CD14-positive monocyte (primary cell): ENCODE results near the gene DDX31. TPM values are rescaled to one million over a fixed set of nuclear protein-coding genes. Genes with fewer than 3 reads are reported as not detected.

Experiments used
- DNase-seq, 3 donors: peaks; one replicate each; pipeline ENCODE4 v3.0.0-alpha.2; 2011 to 2022
- H2AFZ ChIP-seq: 2 replicates; pipeline ENCODE4 v1.6.0; 2012; ENCODE audit warnings: mild to moderate bottlenecking, low read depth, low read length, inconsistent platforms; ENCODE audit not compliant: insufficient read depth, poor library complexity, severe bottlenecking
- H3K27ac ChIP-seq, 2 donors: 1 replicate in 1 of 2; 2 replicates in 1 of 2; pipeline ENCODE4 v1.5.1; 2012 to 2013; ENCODE audit warnings: low read length in 2 of 2, control low read depth in 1 of 2, inconsistent platforms in 1 of 2, low read depth in 1 of 2, mild to moderate bottlenecking in 1 of 2
- H3K27me3 ChIP-seq, 2 donors: one replicate each; pipeline versions ENCODE4 v1.6.0 to v1.6.1; 2011 to 2013; ENCODE audit warnings: low read length in 2 of 2; ENCODE audit not compliant: control insufficient read depth in 2 of 2, insufficient read depth in 2 of 2
- H3K36me3 ChIP-seq, 2 donors: replicated peaks in 1 of 2; 1 replicate in 1 of 2; 2 replicates in 1 of 2; pipeline versions ENCODE4 v1.5.1 to v1.6.1; 2012 to 2013; ENCODE audit warnings: low read length in 2 of 2, control low read depth in 1 of 2, inconsistent platforms in 1 of 2, mild to moderate bottlenecking in 1 of 2; ENCODE audit not compliant: insufficient read depth in 2 of 2, control insufficient read depth in 1 of 2
- H3K4me1 ChIP-seq, 2 donors: 1 replicate in 1 of 2; 2 replicates in 1 of 2; pipeline versions ENCODE4 v1.5.1 to v1.6.1; 2012 to 2013; ENCODE audit warnings: low read length in 2 of 2, control low read depth in 1 of 2, inconsistent platforms in 1 of 2, mild to moderate bottlenecking in 1 of 2, moderate library complexity in 1 of 2; ENCODE audit not compliant: insufficient read depth in 2 of 2, control insufficient read depth in 1 of 2
- H3K4me2 ChIP-seq: replicated peaks from 2 replicates; pipeline ENCODE3; 2012; ENCODE audit warnings: low read length, moderate library complexity, mild to moderate bottlenecking; ENCODE audit not compliant: poor library complexity, severe bottlenecking; ENCODE audit errors: extremely low read depth
- H3K4me3 ChIP-seq, 3 experiments: fragments of 200-600 bp in 1 of 3; sonication (generic) in 1 of 3; replicated peaks in 1 of 3; 1 replicate in 2 of 3; 2 replicates in 1 of 3; pipeline ENCODE4 v1.5.1; 2011 to 2013; ENCODE audit warnings: low read length in 3 of 3, mild to moderate bottlenecking in 3 of 3, control low read depth in 2 of 3, low read depth in 2 of 3, inconsistent platforms in 1 of 3, moderate library complexity in 1 of 3
- H3K79me2 ChIP-seq: 2 replicates; pipeline ENCODE4 v1.6.0; 2012; ENCODE audit warnings: mild to moderate bottlenecking, control low read depth, inconsistent platforms, low read length, moderate library complexity; ENCODE audit not compliant: insufficient read depth
- H3K9ac ChIP-seq: 2 replicates; pipeline ENCODE4 v1.6.0; 2017; ENCODE audit warnings: low read length, mild to moderate bottlenecking; ENCODE audit not compliant: insufficient read depth, poor library complexity, severe bottlenecking
- H3K9me3 ChIP-seq, 2 donors: replicated peaks in 1 of 2; 1 replicate in 1 of 2; 2 replicates in 1 of 2; pipeline versions ENCODE4 v1.5.1 to v1.6.1; 2012 to 2013; ENCODE audit warnings: low read length in 2 of 2, control low read depth in 1 of 2; ENCODE audit not compliant: control insufficient read depth in 1 of 2, insufficient read depth in 1 of 2
- H4K20me1 ChIP-seq: 2 replicates; pipeline ENCODE4 v1.6.0; 2012; ENCODE audit warnings: mild to moderate bottlenecking, low read length, control low read depth, moderate library complexity; ENCODE audit not compliant: insufficient read depth
- H3K27ac Mint-ChIP-seq, 7 donors: one replicate each; pipeline ENCODE4 v1.8.0; 2020; ENCODE audit warnings: mild to moderate bottlenecking in 7 of 7, mixed read lengths in 7 of 7, moderate library complexity in 6 of 7, inconsistent platforms in 2 of 7
- H3K27me3 Mint-ChIP-seq, 3 donors: one replicate each; pipeline ENCODE4 v1.8.0; 2021 to 2022; ENCODE audit warnings: low read depth in 3 of 3, mild to moderate bottlenecking in 3 of 3, mixed read lengths in 3 of 3, moderate library complexity in 3 of 3, inconsistent platforms in 1 of 3
- H3K36me3 Mint-ChIP-seq, 2 donors: one replicate each; pipeline ENCODE4 v1.8.0; 2020; ENCODE audit warnings: mixed read lengths in 2 of 2, inconsistent platforms in 1 of 2, mild to moderate bottlenecking in 1 of 2
- H3K4me1 Mint-ChIP-seq: one replicate; pipeline ENCODE4 v1.8.0; 2020; ENCODE audit warnings: mild to moderate bottlenecking, mixed read lengths
- H3K4me3 Mint-ChIP-seq, 2 donors: one replicate each; pipeline ENCODE4 v1.8.0; 2020; ENCODE audit warnings: mild to moderate bottlenecking in 2 of 2, mixed read lengths in 2 of 2, moderate library complexity in 1 of 2
- H3K9me3 Mint-ChIP-seq, 7 donors: one replicate each; pipeline ENCODE4 v1.8.0; 2020 to 2022; ENCODE audit warnings: mixed read lengths in 7 of 7, mild to moderate bottlenecking in 6 of 7, moderate library complexity in 6 of 7, inconsistent platforms in 2 of 7
- CTCF ChIP-seq: fragments of 200-600 bp; IDR thresholded peaks from one replicate; pipeline ENCODE4 v1.8.0; 2022; ENCODE audit warnings: antibody characterized with exemption, mild to moderate bottlenecking
- WGBS: methylation state at CpG from one replicate; pipeline ENCODE4 v1.1.5; 2013; ENCODE audit warnings: missing lambda C conversion rate; ENCODE audit not compliant: insufficient coverage; 5-methylcytosine and 5-hydroxymethylcytosine counted together
- intact Hi-C, 2 donors: fragments of 100-400 bp; cut with micrococcal nuclease; formaldehyde crosslinking; loops; one replicate each; pipeline versions ENCODE4 v1.15.0 to v1.15.1; 2023
- polyA plus RNA-seq, 3 donors: library from polyadenylated mRNA; depleted of rRNA in 1 of 3; unstranded in 2 of 3; stranded (reverse) in 1 of 3; fragments of 300-500 nt in 2 of 3; fragments of >200 nt in 1 of 3; fragmentation: Illumina TruSeq in 2 of 3; gene quantifications; 1 replicate in 2 of 3; 2 replicates in 1 of 3; pipeline ENCODE4 v1.2.3, GENCODE V29; 2012 to 2021

Gene DDX31
- polyA plus RNA-seq, 3 donors = 1.1 to 4.2 (median 1.5) TPM

GRCh38 chr9:132545578-132545977 lies 124.2 kb downstream of the DDX31 start:
- H3K4me1 ChIP-seq = no peaks in the 10 kb centered on the region
- H3K27ac ChIP-seq = no peak overlapping the region
- no peaks in the 10 kb centered on the region for H3K79me2 ChIP-seq
- H3K9me3 ChIP-seq = no peaks in the 10 kb centered on the region
- peaks cover 0 to 5% of the 10 kb centered on the region in 2 donors for H3K27me3 ChIP-seq
- Mint-ChIP-seq H3K36me3 (no peaks in the 10 kb centered on the region), H3K4me3 (peak overlapping the region in 1 of 2 donors; percentile 7), H3K27ac (no peak overlapping the region), H3K9me3 (peaks cover 0 to 2% (median 0%) of the 10 kb centered on the region in 7 donors), H3K27me3 (peaks cover 20 to 38% (median 24%) of the 10 kb centered on the region in 3 donors), H3K4me1 (peaks cover 2% of the 10 kb centered on the region)
- WGBS = 77% methylated on average over 5 of the region's 9 CpGs
- no peak for TF ChIP-seq CTCF
- no peak overlapping the region for H2AFZ ChIP-seq
- H3K9ac ChIP-seq = no peak overlapping the region
- no peak for DNase-seq
- intact Hi-C loops = no loop called here
- H3K4me2 ChIP-seq = no peak overlapping the region
- no peaks in the 10 kb centered on the region for H4K20me1 ChIP-seq
- H3K36me3 ChIP-seq = no peaks in the 10 kb centered on the region
- no peak overlapping the region for H3K4me3 ChIP-seq

GRCh38 chr9:132543960-132544359 lies 125.8 kb downstream of the DDX31 start:
- WGBS = 75% methylated on average over 16 of the region's 21 CpGs
- Histone ChIP-seq H3K4me2 (no peak overlapping the region), H3K27me3 (peaks cover 0 to 5% of the 10 kb centered on the region in 2 donors), H3K9ac (no peak overlapping the region), H3K27ac (no peak overlapping the region), H3K79me2 (no peaks in the 10 kb centered on the region), H2AFZ (no peak overlapping the region), H3K9me3 (no peaks in the 10 kb centered on the region), H4K20me1 (no peaks in the 10 kb centered on the region), H3K4me1 (no peaks in the 10 kb centered on the region), H3K4me3 (no peak overlapping the region), H3K36me3 (no peaks in the 10 kb centered on the region)
- no peak overlapping the region for H3K4me3 Mint-ChIP-seq
- no peak for DNase-seq
- peaks cover 22 to 36% (median 23%) of the 10 kb centered on the region in 3 donors for H3K27me3 Mint-ChIP-seq
- no peak for TF ChIP-seq CTCF
- intact Hi-C loops = no loop called here
- peaks cover 0 to 2% (median 0%) of the 10 kb centered on the region in 7 donors for H3K9me3 Mint-ChIP-seq
- H3K4me1 Mint-ChIP-seq = peaks cover 2% of the 10 kb centered on the region
- no peaks in the 10 kb centered on the region for H3K36me3 Mint-ChIP-seq
- H3K27ac Mint-ChIP-seq = peak overlapping the region in 1 of 7 donors; percentile 28
